K562 (cell line): ENCODE data around the gene TIMP4. TPM values are rescaled to one million over a fixed set of nuclear protein-coding genes. Genes with fewer than 3 reads are reported as not detected.

Source experiments
- COPS2 ChIP-seq: fragments of 450-650 bp; conservative IDR thresholded peaks from 2 replicates; pipeline ENCODE4 v1.6.1; 2016; ENCODE audit warnings: mild to moderate bottlenecking, moderate library complexity
- CSDE1 ChIP-seq, 2 experiments: fragments of 450-650 bp; IDR thresholded peaks; 2 replicates each; pipeline ENCODE4 v1.6.1; 2016; ENCODE audit warnings: mild to moderate bottlenecking in 1 of 2
- DNMT1 ChIP-seq: fragments of 450-650 bp; IDR thresholded peaks from 2 replicates; pipeline ENCODE4 v1.6.1; 2016; ENCODE audit warnings: antibody characterized with exemption, mild to moderate bottlenecking
- EP300 ChIP-seq: IDR thresholded peaks from 2 replicates; pipeline ENCODE4 v1.6.1; 2012; ENCODE audit warnings: low read length, improper control_type of control experiment
- HDAC2 ChIP-seq: fragments of 450-650 bp; IDR thresholded peaks from 2 replicates; pipeline ENCODE4 v1.6.1; 2016; ENCODE audit warnings: mild to moderate bottlenecking
- ILK ChIP-seq: fragments of 450-650 bp; IDR thresholded peaks from 2 replicates; pipeline ENCODE4 v1.6.1; 2016; ENCODE audit warnings: missing genetic modification characterization, low read depth, mild to moderate bottlenecking, missing compliant biosample characterization, moderate library complexity, borderline replicate concordance
- KAT8 ChIP-seq: fragments of 450-650 bp; IDR thresholded peaks from 2 replicates; pipeline ENCODE4 v1.6.1; 2016; ENCODE audit warnings: low read depth, mild to moderate bottlenecking
- KHSRP ChIP-seq: fragments of 450-650 bp; IDR thresholded peaks from 2 replicates; pipeline ENCODE4 v1.6.1; 2017
- MAFG ChIP-seq: fragments of 450-650 bp; conservative IDR thresholded peaks from 2 replicates; pipeline ENCODE4 v1.6.1; 2016; ENCODE audit warnings: missing genetic modification characterization, missing compliant biosample characterization
- PHF21A ChIP-seq: fragments of 450-650 bp; IDR thresholded peaks from 2 replicates; pipeline ENCODE4 v1.6.1; 2017; ENCODE audit warnings: low read depth, borderline replicate concordance
- SP2 ChIP-seq: IDR thresholded peaks from 2 replicates; pipeline ENCODE4 v1.6.1; 2011; ENCODE audit warnings: mild to moderate bottlenecking, low read depth, low read length, moderate library complexity; ENCODE audit not compliant: poor library complexity, severe bottlenecking; ENCODE audit errors: extremely low read depth
- SPI1 ChIP-seq: IDR thresholded peaks from 2 replicates; pipeline ENCODE4 v1.6.1; 2011; ENCODE audit warnings: low read depth, low read length, control low read depth, borderline replicate concordance
- SRSF7 ChIP-seq: fragments of 200-400 bp; formaldehyde crosslinking; optimal IDR thresholded peaks from 2 replicates; pipeline ENCODE3; 2017; ENCODE audit warnings: mild to moderate bottlenecking, low read depth, low read length
- STAT5A ChIP-seq: IDR thresholded peaks from 2 replicates; pipeline ENCODE4 v1.6.1; 2012; ENCODE audit warnings: low read length, inconsistent platforms, borderline replicate concordance
- TBL1XR1 ChIP-seq, 2 experiments: IDR thresholded peaks; 2 replicates each; pipeline ENCODE4 v1.6.1; 2012; ENCODE audit warnings: improper control_type of control experiment in 2 of 2, low read length in 2 of 2, mild to moderate bottlenecking in 1 of 2
- TCF15 ChIP-seq: fragments of 250-450 bp; sonication (Bioruptor Pico); IDR thresholded peaks from 2 replicates; pipeline ENCODE4 v1.8.0; 2022; ENCODE audit warnings: moderate library complexity, mild to moderate bottlenecking, inconsistent platforms
- TGIF2 ChIP-seq: sonication (generic); formaldehyde crosslinking; IDR thresholded peaks from 2 replicates; pipeline ENCODE4 v1.8.1; 2022; ENCODE audit warnings: mild to moderate bottlenecking, missing genetic modification reagents, moderate library complexity
- XRCC3 ChIP-seq: fragments of 450-650 bp; IDR thresholded peaks from 2 replicates; pipeline ENCODE4 v1.6.1; 2017; ENCODE audit warnings: mild to moderate bottlenecking, moderate library complexity
- ZFP30 ChIP-seq: fragments of 250-450 bp; sonication (Bioruptor Pico); IDR thresholded peaks from 2 replicates; pipeline ENCODE4 v1.8.0; 2022; ENCODE audit warnings: moderate library complexity, mild to moderate bottlenecking, inconsistent platforms, borderline replicate concordance
- ZNF197 ChIP-seq: fragments of 200-800 bp; sonication (Bioruptor generic); IDR thresholded peaks from 2 replicates; pipeline ENCODE4 v1.6.1; 2016; ENCODE audit warnings: low read depth, missing genetic modification characterization, missing compliant biosample characterization
- ZNF224 ChIP-seq: sonication (generic); formaldehyde crosslinking; IDR thresholded peaks from 2 replicates; pipeline ENCODE4 v1.8.0; 2022; ENCODE audit warnings: mild to moderate bottlenecking, missing genetic modification reagents
- ZNF57 ChIP-seq: fragments of 450-650 bp; formaldehyde crosslinking; IDR thresholded peaks from 2 replicates; pipeline ENCODE4 v1.4.0; 2020; ENCODE audit warnings: mild to moderate bottlenecking, moderate library complexity
- ZNF583 ChIP-seq: fragments of 250-450 bp; sonication (Bioruptor Pico); IDR thresholded peaks from 2 replicates; pipeline ENCODE4 v1.4.0; 2020
- ZNF584 ChIP-seq: fragments of 200-800 bp; sonication (Bioruptor generic); IDR thresholded peaks from 2 replicates; pipeline ENCODE4 v1.6.1; 2016; ENCODE audit warnings: low read depth, mild to moderate bottlenecking, missing genetic modification characterization, missing compliant biosample characterization
- ZNF75A ChIP-seq: fragments of 450-650 bp; formaldehyde crosslinking; IDR thresholded peaks from 2 replicates; pipeline ENCODE4 v1.4.0; 2020; ENCODE audit warnings: mild to moderate bottlenecking
- polyA plus RNA-seq, 8 experiments: library from polyadenylated mRNA; depleted of rRNA in 4 of 8; stranded (reverse) in 5 of 8; unstranded in 3 of 8; fragments of >200 nt; fragmentation: Nextera tagmentation in 2 of 8; fragmentation: Illumina TruSeq in 1 of 8; extraction: Ambion mirVana in 2 of 8; extraction: Trizol in 1 of 8; gene quantifications; 2 replicates each; pipeline versions ENCODE4 v1.2.1 to v1.2.3, GENCODE V29; 2011 to 2014; ENCODE audit warnings: inconsistent platforms in 1 of 8, missing spikeins in 1 of 8
- total RNA-seq, 7 experiments: library from RNA; depleted of rRNA in 6 of 7; stranded (reverse); fragments of >200 nt in 6 of 7; fragmentation: Illumina TruSeq in 2 of 7; extraction: Trizol in 2 of 7; gene quantifications; 2 replicates each; pipeline versions ENCODE4 v1.2.1 to v1.2.3, GENCODE V29; 2011 to 2021; ENCODE audit warnings: low replicate concordance in 1 of 7
- TF ChIP-seq, protein P1 (sequence below): fragments of 250-450 bp; sonication (Bioruptor Pico); IDR thresholded peaks from 2 replicates; pipeline ENCODE4 v1.8.0; 2022; ENCODE audit warnings: inconsistent platforms, mild to moderate bottlenecking, moderate library complexity, borderline replicate concordance
- TF ChIP-seq, protein P2 (sequence below): fragments of 250-450 bp; sonication (Bioruptor Pico); IDR thresholded peaks from 2 replicates; pipeline ENCODE4 v1.9.0; 2021; ENCODE audit warnings: mild to moderate bottlenecking, inconsistent platforms

Gene TIMP4
- total and polyA plus RNA-seq, 9 of the 15 experiments (the other 6 are each of a cell fraction or from before 2014, with no cell fraction given) = 0.03 to 0.07 TPM; not detected in 7

- no peak for TF ChIP-seq SRSF7
- TF ChIP-seq SP2 = no peak
- no peak for TF ChIP-seq ZNF57
- no peak for TF ChIP-seq XRCC3
- TF ChIP-seq CSDE1 (IDR thresholded peaks at IDR 0.05) = no peak
- TF ChIP-seq DNMT1 = no peak
- no peak for TF ChIP-seq ZNF583 (CRISPR knock-in tag)
- no peak for TF ChIP-seq ZNF197 (CRISPR knock-in tag)
- no peak for TF ChIP-seq ZNF224
- TF ChIP-seq ZFP30 (CRISPR knock-in tag) = no peak
- TF ChIP-seq, protein P1, sequence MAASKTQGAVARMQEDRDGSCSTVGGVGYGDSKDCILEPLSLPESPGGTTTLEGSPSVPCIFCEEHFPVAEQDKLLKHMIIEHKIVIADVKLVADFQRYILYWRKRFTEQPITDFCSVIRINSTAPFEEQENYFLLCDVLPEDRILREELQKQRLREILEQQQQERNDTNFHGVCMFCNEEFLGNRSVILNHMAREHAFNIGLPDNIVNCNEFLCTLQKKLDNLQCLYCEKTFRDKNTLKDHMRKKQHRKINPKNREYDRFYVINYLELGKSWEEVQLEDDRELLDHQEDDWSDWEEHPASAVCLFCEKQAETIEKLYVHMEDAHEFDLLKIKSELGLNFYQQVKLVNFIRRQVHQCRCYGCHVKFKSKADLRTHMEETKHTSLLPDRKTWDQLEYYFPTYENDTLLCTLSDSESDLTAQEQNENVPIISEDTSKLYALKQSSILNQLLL (CRISPR knock-in tag) = no peak
- no peak for TF ChIP-seq KAT8
- TF ChIP-seq TGIF2 (CRISPR knock-in tag) = no peak
- no peak for TF ChIP-seq TCF15
- peak; percentile 44; the same call in 1 of the 2 replicates for TF ChIP-seq SPI1
- no peak for TF ChIP-seq COPS2
- no peak for TF ChIP-seq PHF21A
- TF ChIP-seq MAFG (tag) = no peak
- TF ChIP-seq KHSRP = no peak
- TF ChIP-seq TBL1XR1 (IDR thresholded peaks at IDR 0.05; ENCODE audit: low read length in 2 of 2) = no peak
- no peak for TF ChIP-seq ZNF75A (CRISPR knock-in tag)
- no peak for TF ChIP-seq EP300
- TF ChIP-seq ZNF584 (CRISPR knock-in tag) = no peak
- TF ChIP-seq HDAC2 = no peak
- no peak for TF ChIP-seq STAT5A
- TF ChIP-seq, protein P2, sequence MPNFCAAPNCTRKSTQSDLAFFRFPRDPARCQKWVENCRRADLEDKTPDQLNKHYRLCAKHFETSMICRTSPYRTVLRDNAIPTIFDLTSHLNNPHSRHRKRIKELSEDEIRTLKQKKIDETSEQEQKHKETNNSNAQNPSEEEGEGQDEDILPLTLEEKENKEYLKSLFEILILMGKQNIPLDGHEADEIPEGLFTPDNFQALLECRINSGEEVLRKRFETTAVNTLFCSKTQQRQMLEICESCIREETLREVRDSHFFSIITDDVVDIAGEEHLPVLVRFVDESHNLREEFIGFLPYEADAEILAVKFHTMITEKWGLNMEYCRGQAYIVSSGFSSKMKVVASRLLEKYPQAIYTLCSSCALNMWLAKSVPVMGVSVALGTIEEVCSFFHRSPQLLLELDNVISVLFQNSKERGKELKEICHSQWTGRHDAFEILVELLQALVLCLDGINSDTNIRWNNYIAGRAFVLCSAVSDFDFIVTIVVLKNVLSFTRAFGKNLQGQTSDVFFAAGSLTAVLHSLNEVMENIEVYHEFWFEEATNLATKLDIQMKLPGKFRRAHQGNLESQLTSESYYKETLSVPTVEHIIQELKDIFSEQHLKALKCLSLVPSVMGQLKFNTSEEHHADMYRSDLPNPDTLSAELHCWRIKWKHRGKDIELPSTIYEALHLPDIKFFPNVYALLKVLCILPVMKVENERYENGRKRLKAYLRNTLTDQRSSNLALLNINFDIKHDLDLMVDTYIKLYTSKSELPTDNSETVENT (CRISPR knock-in tag) = no peak
- no peak for TF ChIP-seq ILK (tag)
Observed at GRCh38 chr3:12187448-12188327, 29.0 kb upstream of the TIMP4 start (continued).
